Measurements from ENCODE around the gene ROR2. TPM values are rescaled to one million over a fixed set of nuclear protein-coding genes. Genes with fewer than 3 reads are reported as not detected.

ROR2 gene
- polyA plus RNA-seq, 4 donors: 0.54 to 5.6 (median 3.2) TPM; not detected in 1

DNA sequence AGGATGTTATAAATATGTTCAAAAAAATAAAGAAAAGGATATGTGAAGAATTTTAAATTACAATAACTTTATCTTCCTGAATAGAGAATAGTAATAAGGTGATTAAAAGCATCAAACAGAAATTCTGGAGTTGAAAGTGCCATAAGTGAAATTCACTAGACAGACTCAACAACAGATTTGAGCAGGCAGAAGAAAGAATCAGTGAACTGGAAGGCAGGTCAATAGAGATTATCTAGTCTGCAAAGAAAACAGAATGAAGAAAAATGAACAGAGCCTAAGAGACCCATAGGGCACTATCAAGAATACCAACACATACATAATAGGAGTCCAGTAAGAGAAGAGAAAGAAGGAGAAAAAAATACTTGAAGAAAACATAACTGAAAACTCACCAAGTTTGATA lies 162.1 kb downstream of the ROR2 start:
- no peak for DNase-seq
- Histone ChIP-seq H3K9me3 (ENCODE audit: control insufficient read depth in 2 of 2, insufficient read depth in 1 of 2, low read depth in 1 of 2, low read length in 1 of 2) (peaks cover 0 to 6% of the 10 kb centered on the region in 2 donors), H3K27ac (ENCODE audit: low read depth in 1 of 3, low read length in 2 of 3) (no peak overlapping the region), H3K4me1 (ENCODE audit: control insufficient read depth in 3 of 3, insufficient read depth in 2 of 3, low read depth in 1 of 3, low read length in 2 of 3) (no peaks in the 10 kb centered on the region), H3K27me3 (ENCODE audit: control insufficient read depth in 3 of 3, insufficient read depth in 3 of 3, low read length in 3 of 3) (no peaks in the 10 kb centered on the region), H3K36me3 (ENCODE audit: control insufficient read depth in 3 of 3, insufficient read depth in 2 of 3, low read depth in 1 of 3, low read length in 3 of 3) (peaks cover 0 to under 1% (median 0%) of the 10 kb centered on the region in 3 donors), H3K4me3 (ENCODE audit: low read depth in 1 of 3, low read length in 3 of 3) (no peak overlapping the region)
- no peak for FAIRE-seq

GRCh38 chr9:91786132-91786896 lies 163.7 kb downstream of the ROR2 start:
- no peak for FAIRE-seq
- no peak overlapping the region for H3K27ac ChIP-seq (ENCODE audit: low read depth in 1 of 3, low read length in 2 of 3)
- H3K4me1 ChIP-seq (ENCODE audit: control insufficient read depth in 3 of 3, insufficient read depth in 2 of 3, low read depth in 1 of 3, low read length in 2 of 3): no peaks in the 10 kb centered on the region
- peaks cover 0 to 3% (median 0%) of the 10 kb centered on the region in 3 donors for H3K36me3 ChIP-seq (ENCODE audit: control insufficient read depth in 3 of 3, insufficient read depth in 2 of 3, low read depth in 1 of 3, low read length in 3 of 3)
- WGBS, 3 donors: 80 to 88% (median 87%) methylated on average over 6 of the region's 6 CpGs
- DNase-seq: no peak
- H3K27me3 ChIP-seq (ENCODE audit: control insufficient read depth in 3 of 3, insufficient read depth in 3 of 3, low read length in 3 of 3): no peaks in the 10 kb centered on the region
- peaks cover 0 to 9% of the 10 kb centered on the region in 2 donors for H3K9me3 ChIP-seq (ENCODE audit: control insufficient read depth in 2 of 2, insufficient read depth in 1 of 2, low read depth in 1 of 2, low read length in 1 of 2)
- no peak overlapping the region for H3K4me3 ChIP-seq (ENCODE audit: low read depth in 1 of 3, low read length in 3 of 3)

DNA sequence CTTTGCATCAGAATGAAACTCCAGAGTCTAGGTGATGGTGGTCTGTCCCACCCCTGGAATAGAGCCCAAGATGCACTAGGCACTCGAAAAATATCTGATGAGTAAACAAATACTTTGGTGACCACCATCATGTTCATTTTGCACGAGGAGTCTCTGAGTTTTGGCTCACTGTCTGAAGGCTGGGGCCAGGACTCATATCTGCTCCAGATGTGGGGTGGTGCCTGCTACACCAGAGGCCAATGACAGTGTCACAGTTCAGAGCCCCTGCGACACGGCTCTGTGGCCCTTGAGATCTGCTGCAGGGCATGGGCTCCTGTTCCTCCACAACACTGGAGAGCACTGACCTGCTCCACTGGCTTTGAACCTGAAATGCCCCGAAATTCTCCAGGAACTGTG lies 164.6 kb downstream of the ROR2 start:
- peaks cover 0 to 9% of the 10 kb centered on the region in 2 donors for H3K9me3 ChIP-seq (ENCODE audit: control insufficient read depth in 2 of 2, insufficient read depth in 1 of 2, low read depth in 1 of 2, low read length in 1 of 2)
- WGBS, 3 donors: 61 to 67% (median 63%) methylated on average over 5 of the region's 5 CpGs
- FAIRE-seq (no peak), DNase-seq (no peak)
- no peaks in the 10 kb centered on the region for H3K27me3 ChIP-seq (ENCODE audit: control insufficient read depth in 3 of 3, insufficient read depth in 3 of 3, low read length in 3 of 3)
- H3K4me3 ChIP-seq (ENCODE audit: low read depth in 1 of 3, low read length in 3 of 3): no peak overlapping the region
- H3K36me3 ChIP-seq (ENCODE audit: control insufficient read depth in 3 of 3, insufficient read depth in 2 of 3, low read depth in 1 of 3, low read length in 3 of 3): peaks cover 0 to 3% (median 0%) of the 10 kb centered on the region in 3 donors
- no peaks in the 10 kb centered on the region for H3K4me1 ChIP-seq (ENCODE audit: control insufficient read depth in 3 of 3, insufficient read depth in 2 of 3, low read depth in 1 of 3, low read length in 2 of 3)
- H3K27ac ChIP-seq (ENCODE audit: low read depth in 1 of 3, low read length in 2 of 3): no peak overlapping the region

DNA sequence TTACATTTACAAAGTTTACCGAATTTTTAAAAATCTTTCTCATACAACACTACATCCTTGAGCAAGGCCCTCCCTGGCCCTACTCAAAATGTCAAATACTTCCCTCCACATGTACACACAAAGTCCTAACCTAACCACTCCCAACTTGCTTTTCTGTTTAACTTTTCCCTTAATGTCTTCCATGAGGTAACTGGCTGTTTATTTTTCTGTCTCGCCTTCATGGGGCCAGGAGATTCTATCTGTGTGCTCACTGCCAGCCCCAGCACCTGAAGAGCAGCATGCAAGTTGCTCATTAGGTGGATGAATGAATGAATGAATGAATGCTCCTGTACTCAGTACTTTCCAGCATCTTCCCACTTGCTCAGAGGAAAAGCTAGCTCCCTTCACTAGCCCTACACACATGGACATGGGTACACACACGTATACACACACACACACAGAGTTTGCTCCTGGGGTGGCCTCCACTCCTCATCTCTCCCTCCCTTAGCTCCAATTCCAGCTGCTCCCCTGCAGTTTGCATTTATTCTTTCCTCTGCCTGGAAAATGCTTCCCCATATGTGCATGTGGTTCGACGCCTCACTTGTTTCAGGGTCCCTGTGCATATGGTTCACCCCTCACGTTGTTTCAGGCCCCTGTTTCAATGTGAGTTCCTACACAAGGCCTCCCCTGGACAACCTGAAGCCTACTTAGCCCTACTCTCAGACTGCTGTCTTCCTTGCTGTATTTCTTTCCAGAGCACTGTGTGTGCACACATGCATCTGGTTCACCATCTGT lies 165.2 kb downstream of the ROR2 start:
- FAIRE-seq: no peak
- Histone ChIP-seq H3K36me3 (ENCODE audit: control insufficient read depth in 3 of 3, insufficient read depth in 2 of 3, low read depth in 1 of 3, low read length in 3 of 3) (peaks cover 0 to 3% (median 0%) of the 10 kb centered on the region in 3 donors), H3K9me3 (ENCODE audit: control insufficient read depth in 2 of 2, insufficient read depth in 1 of 2, low read depth in 1 of 2, low read length in 1 of 2) (peaks cover 0 to 9% of the 10 kb centered on the region in 2 donors), H3K27ac (ENCODE audit: low read depth in 1 of 3, low read length in 2 of 3) (no peak overlapping the region), H3K27me3 (ENCODE audit: control insufficient read depth in 3 of 3, insufficient read depth in 3 of 3, low read length in 3 of 3) (no peaks in the 10 kb centered on the region), H3K4me1 (ENCODE audit: control insufficient read depth in 3 of 3, insufficient read depth in 2 of 3, low read depth in 1 of 3, low read length in 2 of 3) (no peaks in the 10 kb centered on the region), H3K4me3 (ENCODE audit: low read depth in 1 of 3, low read length in 3 of 3) (no peak overlapping the region)
- 87 to 91% (median 89%) methylated on average over 6 of the region's 6 CpGs for WGBS, 3 donors
- no peak for DNase-seq

- FAIRE-seq: no peak
- Histone ChIP-seq H3K27ac (ENCODE audit: low read depth in 1 of 3, low read length in 2 of 3) (no peak overlapping the region), H3K9me3 (ENCODE audit: control insufficient read depth in 2 of 2, insufficient read depth in 1 of 2, low read depth in 1 of 2, low read length in 1 of 2) (peaks cover 0 to 9% of the 10 kb centered on the region in 2 donors), H3K4me1 (ENCODE audit: control insufficient read depth in 3 of 3, insufficient read depth in 2 of 3, low read depth in 1 of 3, low read length in 2 of 3) (no peaks in the 10 kb centered on the region), H3K36me3 (ENCODE audit: control insufficient read depth in 3 of 3, insufficient read depth in 2 of 3, low read depth in 1 of 3, low read length in 3 of 3) (peaks cover 0 to 3% (median 0%) of the 10 kb centered on the region in 3 donors), H3K4me3 (ENCODE audit: low read depth in 1 of 3, low read length in 3 of 3) (no peak overlapping the region), H3K27me3 (ENCODE audit: control insufficient read depth in 3 of 3, insufficient read depth in 3 of 3, low read length in 3 of 3) (no peaks in the 10 kb centered on the region)
- 85 to 89% (median 87%) methylated on average over 14 of the region's 14 CpGs for WGBS, 3 donors
- no peak for DNase-seq
These were observed 166.0 kb downstream of the ROR2 start for GRCh38 chr9:91783876-91784672.

- Histone ChIP-seq H3K36me3 (ENCODE audit: control insufficient read depth in 3 of 3, insufficient read depth in 2 of 3, low read depth in 1 of 3, low read length in 3 of 3) (peaks cover 0 to 3% (median 0%) of the 10 kb centered on the region in 3 donors), H3K4me3 (ENCODE audit: low read depth in 1 of 3, low read length in 3 of 3) (no peak overlapping the region), H3K27ac (ENCODE audit: low read depth in 1 of 3, low read length in 2 of 3) (no peak overlapping the region), H3K27me3 (ENCODE audit: control insufficient read depth in 3 of 3, insufficient read depth in 3 of 3, low read length in 3 of 3) (no peaks in the 10 kb centered on the region), H3K9me3 (ENCODE audit: control insufficient read depth in 2 of 2, insufficient read depth in 1 of 2, low read depth in 1 of 2, low read length in 1 of 2) (peaks cover 0 to 8% of the 10 kb centered on the region in 2 donors), H3K4me1 (ENCODE audit: control insufficient read depth in 3 of 3, insufficient read depth in 2 of 3, low read depth in 1 of 3, low read length in 2 of 3) (no peaks in the 10 kb centered on the region)
- FAIRE-seq: no peak
- WGBS, 3 donors: 66 to 90% (median 73%) methylated on average over 6 of the region's 6 CpGs
- DNase-seq: no peak
These were observed 166.6 kb downstream of the ROR2 start for GRCh38 chr9:91783411-91783810.

DNA sequence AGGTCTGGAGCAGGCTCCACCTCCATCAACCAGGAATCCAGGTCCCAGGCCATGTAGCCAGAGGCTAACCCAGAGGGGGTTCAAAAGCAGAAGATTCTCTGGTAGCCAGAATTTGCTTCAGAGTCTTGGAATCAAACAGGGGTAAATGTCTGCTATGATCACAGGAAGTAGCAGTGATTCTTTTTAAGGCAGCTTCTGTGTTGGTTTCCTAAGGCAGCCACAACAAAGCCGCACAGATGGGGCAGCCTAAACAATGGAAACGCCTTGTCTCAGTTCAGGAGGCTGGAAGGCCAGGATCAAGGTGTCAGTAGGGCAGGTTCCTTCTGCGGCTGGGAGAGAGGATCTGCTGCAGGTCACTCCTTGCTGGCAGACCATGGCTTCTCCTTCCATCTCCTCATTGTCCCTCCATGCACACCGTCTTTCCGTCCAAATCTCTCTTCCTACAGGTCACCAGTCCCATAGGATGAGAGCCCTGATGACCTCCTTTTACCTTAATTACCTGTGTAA lies 167.3 kb downstream of the ROR2 start:
- no peaks in the 10 kb centered on the region for H3K4me1 ChIP-seq (ENCODE audit: control insufficient read depth in 3 of 3, insufficient read depth in 2 of 3, low read depth in 1 of 3, low read length in 2 of 3)
- FAIRE-seq: no peak
- 83 to 88% (median 87%) methylated on average over 5 of the region's 5 CpGs for WGBS, 3 donors
- no peak overlapping the region for H3K27ac ChIP-seq (ENCODE audit: low read depth in 1 of 3, low read length in 2 of 3)
- DNase-seq: no peak
- H3K27me3 ChIP-seq (ENCODE audit: control insufficient read depth in 3 of 3, insufficient read depth in 3 of 3, low read length in 3 of 3): no peaks in the 10 kb centered on the region
- H3K36me3 ChIP-seq (ENCODE audit: control insufficient read depth in 3 of 3, insufficient read depth in 2 of 3, low read depth in 1 of 3, low read length in 3 of 3): peaks cover 0 to 3% (median 0%) of the 10 kb centered on the region in 3 donors
- H3K9me3 ChIP-seq (ENCODE audit: control insufficient read depth in 2 of 2, insufficient read depth in 1 of 2, low read depth in 1 of 2, low read length in 1 of 2): peaks cover 0 to 5% of the 10 kb centered on the region in 2 donors
- H3K4me3 ChIP-seq (ENCODE audit: low read depth in 1 of 3, low read length in 3 of 3): no peak overlapping the region

- FAIRE-seq (no peak), DNase-seq (no peak)
- H3K36me3 ChIP-seq (ENCODE audit: control insufficient read depth in 3 of 3, insufficient read depth in 2 of 3, low read depth in 1 of 3, low read length in 3 of 3): peaks cover 0 to 3% (median 0%) of the 10 kb centered on the region in 3 donors
- no peaks in the 10 kb centered on the region for H3K27me3 ChIP-seq (ENCODE audit: control insufficient read depth in 3 of 3, insufficient read depth in 3 of 3, low read length in 3 of 3)
- H3K4me1 ChIP-seq (ENCODE audit: control insufficient read depth in 3 of 3, insufficient read depth in 2 of 3, low read depth in 1 of 3, low read length in 2 of 3): no peaks in the 10 kb centered on the region
- H3K27ac ChIP-seq (ENCODE audit: low read depth in 1 of 3, low read length in 2 of 3): no peak overlapping the region
- 71 to 93% (median 85%) methylated on average over 3 of the region's 3 CpGs for WGBS, 3 donors
- peaks cover 0 to 5% of the 10 kb centered on the region in 2 donors for H3K9me3 ChIP-seq (ENCODE audit: control insufficient read depth in 2 of 2, insufficient read depth in 1 of 2, low read depth in 1 of 2, low read length in 1 of 2)
- no peak overlapping the region for H3K4me3 ChIP-seq (ENCODE audit: low read depth in 1 of 3, low read length in 3 of 3)
These were observed 168.1 kb downstream of the ROR2 start for GRCh38 chr9:91781906-91782305.

Measured in small intestine (tissue), 7 donors.